Measurements from ENCODE around the gene SIX3. TPM values are rescaled to one million over a fixed set of nuclear protein-coding genes. Genes with fewer than 3 reads are reported as not detected.

Gene SIX3
- total and polyA plus RNA-seq, 8 donors: 0.19 to 1.7 (median 0.31) TPM

- TF ChIP-seq, protein P1, sequence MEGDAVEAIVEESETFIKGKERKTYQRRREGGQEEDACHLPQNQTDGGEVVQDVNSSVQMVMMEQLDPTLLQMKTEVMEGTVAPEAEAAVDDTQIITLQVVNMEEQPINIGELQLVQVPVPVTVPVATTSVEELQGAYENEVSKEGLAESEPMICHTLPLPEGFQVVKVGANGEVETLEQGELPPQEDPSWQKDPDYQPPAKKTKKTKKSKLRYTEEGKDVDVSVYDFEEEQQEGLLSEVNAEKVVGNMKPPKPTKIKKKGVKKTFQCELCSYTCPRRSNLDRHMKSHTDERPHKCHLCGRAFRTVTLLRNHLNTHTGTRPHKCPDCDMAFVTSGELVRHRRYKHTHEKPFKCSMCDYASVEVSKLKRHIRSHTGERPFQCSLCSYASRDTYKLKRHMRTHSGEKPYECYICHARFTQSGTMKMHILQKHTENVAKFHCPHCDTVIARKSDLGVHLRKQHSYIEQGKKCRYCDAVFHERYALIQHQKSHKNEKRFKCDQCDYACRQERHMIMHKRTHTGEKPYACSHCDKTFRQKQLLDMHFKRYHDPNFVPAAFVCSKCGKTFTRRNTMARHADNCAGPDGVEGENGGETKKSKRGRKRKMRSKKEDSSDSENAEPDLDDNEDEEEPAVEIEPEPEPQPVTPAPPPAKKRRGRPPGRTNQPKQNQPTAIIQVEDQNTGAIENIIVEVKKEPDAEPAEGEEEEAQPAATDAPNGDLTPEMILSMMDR (IDR thresholded peaks at IDR 0.05): no peak
- H3K9me3 ChIP-seq: no peaks in the 10 kb centered on the region
- DNase-seq (no peak), ATAC-seq (peak in 1 of 4 donors; percentile 4), FAIRE-seq (no peak)
- H3K4me1 ChIP-seq: no peaks in the 10 kb centered on the region
- H3K27me3 ChIP-seq: no peaks in the 10 kb centered on the region
- WGBS, 2 donors: 44% methylated on average over 11 of the region's 11 CpGs
- no peak overlapping the region for H3K4me3 ChIP-seq
- H3K36me3 ChIP-seq: no peaks in the 10 kb centered on the region
- H3K27ac ChIP-seq: no peak overlapping the region
- intact Hi-C loops (cut with DNase I): no loop called here
Observed at GRCh38 chr2:44972771-44973535, 31.5 kb downstream of the SIX3 start.

- Histone ChIP-seq H3K36me3 (no peaks in the 10 kb centered on the region), H3K27me3 (no peaks in the 10 kb centered on the region), H3K4me1 (no peaks in the 10 kb centered on the region), H3K27ac (no peak overlapping the region), H3K4me3 (no peak overlapping the region), H3K9me3 (no peaks in the 10 kb centered on the region)
- FAIRE-seq: no peak
- 61 to 71% methylated on average over 6 of the region's 6 CpGs for WGBS, 2 donors
- no peak for DNase-seq
- intact Hi-C loops (cut with DNase I): no loop called here
- TF ChIP-seq, protein P1 (IDR thresholded peaks at IDR 0.05): peak in 2 of 4 donors; percentile 19 to 22
- ATAC-seq: peak in 2 of 4 donors; percentile 48 to 57
Observed at GRCh38 chr2:44974064-44974715, 32.7 kb downstream of the SIX3 start.

- WGBS, 2 donors: 83% methylated on average over 24 of the region's 24 CpGs
- H3K9me3 ChIP-seq: no peaks in the 10 kb centered on the region
- no peaks in the 10 kb centered on the region for H3K27me3 ChIP-seq
- no peak for ATAC-seq
- H3K27ac ChIP-seq: no peak overlapping the region
- TF ChIP-seq, protein P1 (IDR thresholded peaks at IDR 0.05): no peak
- no peak overlapping the region for H3K4me3 ChIP-seq
- FAIRE-seq: no peak
- DNase-seq: no peak
- intact Hi-C loops (cut with DNase I): loop anchor here in 1 of 3 donors (5.0 kb wide), 1 partner anchor 521 kb away; no protein-coding TSS in a partner anchor
- no peaks in the 10 kb centered on the region for H3K4me1 ChIP-seq
- H3K36me3 ChIP-seq: no peaks in the 10 kb centered on the region
Observed at GRCh38 chr2:44975571-44976450, 34.3 kb downstream of the SIX3 start.

GRCh38 chr2:44979581-44979980 is 38.1 kb downstream of the SIX3 start:
- FAIRE-seq: no peak
- 70 to 75% methylated on average over 10 to 11 of the region's 11 CpGs for WGBS, 2 donors
- Histone ChIP-seq H3K27me3 (no peaks in the 10 kb centered on the region), H3K9me3 (no peaks in the 10 kb centered on the region), H3K4me1 (no peaks in the 10 kb centered on the region), H3K36me3 (no peaks in the 10 kb centered on the region), H3K27ac (no peak overlapping the region), H3K4me3 (no peak overlapping the region)
- no peak for ATAC-seq
- DNase-seq: no peak
- TF ChIP-seq, protein P1 (IDR thresholded peaks at IDR 0.05): no peak
- intact Hi-C loops (cut with DNase I): loop anchor here in 1 of 3 donors (5.0 kb wide), 1 partner anchor 518 kb away; no protein-coding TSS in a partner anchor
